T follicular helper cell (primary cell): ENCODE data around the gene RPLP2.
A peak's percentile ranks its signal among the peaks of the same experiment; 100 is the strongest.

Experiments
- DNase-seq: peaks from one replicate; pipeline ENCODE4 v3.0.0-alpha.2; 2020; ENCODE audit warnings: low read depth

RPLP2 gene

GRCh38 chr11:803770-804598 is 5.8 kb upstream of the RPLP2 start:
- no peak for DNase-seq

GRCh38 chr11:804599-804964 is 5.2 kb upstream of the RPLP2 start:
- no peak for DNase-seq

DNA sequence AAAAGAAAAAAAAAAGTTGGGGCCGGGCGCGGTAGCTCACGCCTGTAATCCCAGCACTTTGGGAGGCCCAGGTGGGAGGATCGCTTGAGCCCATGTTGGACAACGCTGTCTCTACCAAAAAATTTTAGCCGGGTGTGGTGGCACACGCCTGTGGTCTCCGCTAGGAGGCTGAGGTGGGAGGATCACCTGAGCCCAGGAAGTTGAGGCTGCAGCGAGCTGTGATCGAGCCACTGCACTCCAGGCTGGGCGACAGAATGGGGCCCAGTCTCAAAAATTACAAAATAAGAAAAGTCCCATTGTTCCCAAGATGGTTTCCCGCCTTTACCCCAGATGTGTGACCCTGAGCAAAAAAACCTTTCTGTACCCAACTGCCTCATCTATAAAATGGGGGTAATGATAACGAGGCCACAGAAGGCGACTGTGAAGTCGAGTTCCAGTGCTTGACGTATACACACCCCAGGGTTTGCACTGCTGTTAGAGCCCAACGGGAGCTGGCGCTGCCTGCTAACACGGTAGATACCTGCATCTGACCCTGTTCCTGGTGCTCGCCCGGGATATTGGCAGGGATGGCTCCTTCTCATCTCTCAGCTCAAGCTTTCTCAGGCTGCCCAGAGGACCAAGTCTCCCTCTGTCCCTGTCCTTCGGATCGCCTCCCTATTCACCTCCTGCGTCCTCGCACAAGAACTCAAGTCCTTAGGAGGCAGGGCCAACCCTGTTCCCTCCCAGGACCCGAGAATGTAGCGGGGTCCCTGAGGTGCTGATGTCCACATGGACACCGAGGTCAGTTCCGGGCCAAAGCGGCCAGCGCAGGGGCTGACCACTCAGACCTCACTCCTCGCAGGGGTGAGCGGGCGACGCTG is 1.1 kb upstream of the RPLP2 start:
- DNase-seq = no peak

DNA sequence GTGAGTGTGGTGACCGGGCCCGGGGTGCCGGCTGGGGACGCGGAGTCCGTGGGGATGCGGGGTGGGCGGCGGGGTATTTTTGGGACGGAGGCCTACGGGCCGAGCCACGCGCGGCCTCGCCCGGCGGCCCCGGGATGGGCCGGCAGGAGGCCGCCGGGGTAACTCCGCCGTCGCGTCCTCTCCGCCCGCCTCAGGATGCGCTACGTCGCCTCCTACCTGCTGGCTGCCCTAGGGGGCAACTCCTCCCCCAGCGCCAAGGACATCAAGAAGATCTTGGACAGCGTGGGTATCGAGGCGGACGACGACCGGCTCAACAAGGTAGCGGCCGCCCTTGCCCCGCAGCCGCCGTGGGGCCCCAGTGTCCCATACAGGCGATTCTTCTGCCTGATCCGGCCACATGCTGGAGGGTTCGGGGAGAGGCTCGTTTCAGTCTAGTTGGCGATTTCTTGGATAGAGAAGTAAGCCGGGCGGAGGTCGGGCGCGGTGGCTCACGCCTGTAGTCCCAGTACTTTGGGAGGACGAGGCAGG is 337 bp downstream of the RPLP2 start:
- DNase-seq = no peak

DNA sequence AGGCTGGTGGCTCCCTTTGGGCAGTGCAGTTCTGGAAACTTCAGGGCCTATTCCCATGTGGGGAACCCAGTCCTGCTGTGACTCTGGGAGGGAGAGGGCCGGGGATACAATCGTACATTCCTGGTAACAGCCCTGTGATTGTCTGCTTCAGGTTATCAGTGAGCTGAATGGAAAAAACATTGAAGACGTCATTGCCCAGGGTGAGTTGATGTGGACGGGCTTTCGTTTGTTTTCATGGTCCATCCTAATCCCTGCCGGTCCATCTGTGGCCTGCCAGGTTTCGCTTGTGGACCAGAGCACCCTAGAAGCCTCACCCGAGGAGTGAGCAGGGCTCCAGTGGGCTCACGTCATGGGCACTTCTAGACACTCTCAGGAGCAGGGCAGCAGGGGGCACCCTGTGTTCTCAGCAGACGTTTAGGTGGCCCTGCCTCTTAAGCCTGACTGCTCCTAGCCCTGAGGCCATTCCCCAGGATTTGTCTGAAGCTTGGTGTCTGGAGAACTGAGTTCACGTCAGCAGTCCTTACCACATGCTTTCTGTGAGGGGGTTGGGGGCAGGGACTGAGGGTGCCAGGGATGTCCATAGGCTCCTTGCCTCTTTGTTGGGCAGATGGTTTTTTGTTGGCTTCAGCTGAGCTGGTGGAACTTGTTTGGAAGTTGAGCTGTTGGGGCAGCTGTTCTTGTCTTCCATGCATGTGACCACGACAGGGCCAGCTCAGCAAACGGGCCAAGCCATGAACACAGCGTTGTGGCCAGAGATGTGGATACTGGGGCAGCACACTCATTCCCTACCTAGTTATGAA is 1.9 kb downstream of the RPLP2 start:
- DNase-seq = no peak

- no peak for DNase-seq
These were observed 2.6 kb downstream of the RPLP2 start for GRCh38 chr11:812390-812789.

DNA sequence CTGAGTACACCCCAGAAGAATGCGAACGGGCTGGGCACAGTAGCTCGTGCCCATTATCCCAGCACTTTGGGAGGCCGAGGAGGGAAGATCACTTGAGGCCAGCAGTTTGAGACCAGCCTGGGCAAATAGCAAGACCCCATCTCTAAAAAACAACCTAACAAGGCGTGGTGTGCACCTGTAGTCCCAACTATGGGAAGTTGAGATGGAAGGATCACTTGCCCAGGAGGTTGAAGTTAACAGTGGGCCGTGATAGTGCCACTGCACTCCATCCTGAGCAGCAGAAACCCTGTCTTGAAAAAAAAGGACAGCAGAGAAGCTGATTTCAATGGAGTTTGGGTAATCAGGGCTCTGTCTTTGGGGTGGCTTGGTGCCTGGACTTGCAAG is 3.3 kb downstream of the RPLP2 start:
- no peak for DNase-seq

- DNase-seq = no peak
These were observed 3.8 kb downstream of the RPLP2 start for GRCh38 chr11:813456-814096.

- DNase-seq = no peak
These were observed 6.1 kb downstream of the RPLP2 start for GRCh38 chr11:815675-816432.

- no peak for DNase-seq
These were observed 6.6 kb downstream of the RPLP2 start for GRCh38 chr11:816433-816779.

GRCh38 chr11:818396-819128 is 8.8 kb downstream of the RPLP2 start, which contains the start of gene PNPLA2:
Gene PNPLA2, plus strand, starts transcription at chr11:818914. Its CDS starts 805 bp downstream, at chr11:819719.
- DNase-seq = no peak

- peak; percentile 88 for DNase-seq
These were observed 9.6 kb downstream of the RPLP2 start for GRCh38 chr11:819129-819931.

DNA sequence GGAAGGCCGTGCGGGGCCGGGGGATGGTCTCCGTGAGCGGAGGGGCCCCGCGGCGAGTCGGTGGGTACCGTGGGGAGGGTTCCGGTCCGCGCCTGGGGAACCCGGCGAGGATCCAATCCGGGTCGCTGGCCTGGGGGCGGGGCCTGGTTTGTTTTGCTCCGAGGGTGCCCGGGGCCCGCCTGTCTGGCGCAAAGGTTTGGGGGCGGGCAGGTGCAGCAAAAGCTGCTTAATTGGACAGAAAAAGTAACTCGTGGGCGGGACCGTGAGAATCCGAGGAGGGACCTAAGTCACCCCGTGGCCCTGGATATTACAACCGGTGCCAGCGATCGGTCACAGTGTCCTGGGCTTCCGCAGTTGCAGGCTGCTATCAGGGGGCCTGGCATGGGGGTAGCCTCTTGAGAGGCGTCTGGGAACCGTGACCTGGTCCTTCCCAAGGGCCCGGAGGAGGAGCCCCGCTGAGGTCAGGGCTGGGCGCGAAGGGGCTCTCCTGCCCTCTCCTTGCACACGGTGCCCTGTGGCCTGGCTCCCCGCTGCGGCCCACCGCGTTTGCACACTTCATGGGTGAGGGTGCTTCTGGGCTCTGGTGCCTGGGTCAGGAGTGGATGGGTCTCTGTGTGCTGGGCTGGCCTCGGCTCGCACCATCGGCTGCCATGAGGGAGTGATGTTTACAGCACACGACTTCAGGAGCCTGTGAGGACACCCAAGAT is 10.3 kb downstream of the RPLP2 start:
- DNase-seq = peak; percentile 93

DNA sequence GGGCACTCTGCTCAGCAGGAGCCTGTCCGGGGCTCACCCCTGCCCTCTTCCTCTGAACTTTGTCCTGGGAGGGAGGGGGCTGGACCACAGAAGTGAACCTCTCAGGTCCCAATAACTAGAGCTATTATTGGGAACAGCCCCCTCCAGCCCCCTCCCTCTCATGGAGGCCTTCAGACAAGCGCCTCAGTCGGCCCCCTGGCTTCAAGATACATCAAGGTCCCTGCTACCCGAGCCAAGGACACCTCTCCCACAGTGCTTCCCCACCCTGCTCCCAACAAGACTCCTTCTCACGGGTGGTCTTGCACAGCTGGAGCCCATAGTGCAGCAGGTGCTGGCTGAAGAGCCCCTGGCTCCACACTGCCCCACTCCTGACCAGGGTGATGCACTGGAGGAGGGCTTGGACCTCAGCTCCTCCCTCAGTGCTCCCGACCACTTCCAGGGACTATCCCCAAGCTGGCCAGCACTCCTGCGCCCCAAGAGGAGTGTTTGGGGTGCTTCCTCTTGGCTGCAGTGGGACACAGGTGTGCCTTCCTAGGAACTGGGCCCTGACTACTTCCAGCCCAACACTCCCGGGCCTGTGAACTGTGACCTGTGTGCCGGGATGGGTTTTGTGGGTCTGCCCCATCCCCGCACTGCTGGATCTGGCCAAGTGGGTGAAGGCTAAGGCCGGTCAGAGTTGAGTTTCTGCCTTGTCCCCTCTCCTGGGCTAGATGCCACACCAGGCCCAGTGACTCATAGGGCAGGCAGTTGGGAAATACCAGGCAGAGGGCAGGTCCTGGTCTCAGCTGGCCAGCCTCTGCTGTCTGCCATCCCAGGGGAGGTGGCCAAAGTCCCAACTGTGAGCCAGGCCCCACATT is 11.1 kb downstream of the RPLP2 start:
- DNase-seq = no peak

DNA sequence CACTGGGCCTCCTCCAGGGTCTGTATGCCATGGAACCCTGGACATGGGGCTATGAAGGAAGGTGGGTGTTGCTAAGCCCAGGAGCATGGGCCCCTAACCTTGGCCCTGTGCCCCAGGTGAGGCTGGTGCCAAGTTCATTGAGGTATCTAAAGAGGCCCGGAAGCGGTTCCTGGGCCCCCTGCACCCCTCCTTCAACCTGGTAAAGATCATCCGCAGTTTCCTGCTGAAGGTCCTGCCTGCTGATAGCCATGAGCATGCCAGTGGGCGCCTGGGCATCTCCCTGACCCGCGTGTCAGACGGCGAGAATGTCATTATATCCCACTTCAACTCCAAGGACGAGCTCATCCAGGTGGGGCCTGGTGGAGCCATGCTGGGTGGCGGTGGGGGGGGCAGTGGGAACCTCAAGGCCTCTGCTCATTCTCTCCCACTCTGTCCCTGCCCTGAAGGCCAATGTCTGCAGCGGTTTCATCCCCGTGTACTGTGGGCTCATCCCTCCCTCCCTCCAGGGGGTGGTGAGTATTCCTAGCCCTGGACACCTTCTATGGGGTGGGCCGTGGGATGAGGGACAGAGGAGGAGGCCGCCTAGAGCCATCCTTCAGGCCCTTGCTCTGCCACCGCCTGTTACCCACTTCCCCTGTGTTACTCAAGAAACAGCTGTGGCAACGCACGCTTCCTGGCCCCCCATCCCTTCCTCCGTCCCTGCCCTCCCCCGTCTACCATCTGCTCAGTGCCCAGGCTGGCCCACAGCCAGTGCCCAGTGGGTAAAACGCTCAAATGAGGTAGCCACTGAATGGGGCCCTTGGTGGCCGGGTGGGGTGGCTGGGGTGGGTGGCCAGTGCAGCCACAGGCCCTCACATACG is 12.0 kb downstream of the RPLP2 start:
- no peak for DNase-seq

DNA sequence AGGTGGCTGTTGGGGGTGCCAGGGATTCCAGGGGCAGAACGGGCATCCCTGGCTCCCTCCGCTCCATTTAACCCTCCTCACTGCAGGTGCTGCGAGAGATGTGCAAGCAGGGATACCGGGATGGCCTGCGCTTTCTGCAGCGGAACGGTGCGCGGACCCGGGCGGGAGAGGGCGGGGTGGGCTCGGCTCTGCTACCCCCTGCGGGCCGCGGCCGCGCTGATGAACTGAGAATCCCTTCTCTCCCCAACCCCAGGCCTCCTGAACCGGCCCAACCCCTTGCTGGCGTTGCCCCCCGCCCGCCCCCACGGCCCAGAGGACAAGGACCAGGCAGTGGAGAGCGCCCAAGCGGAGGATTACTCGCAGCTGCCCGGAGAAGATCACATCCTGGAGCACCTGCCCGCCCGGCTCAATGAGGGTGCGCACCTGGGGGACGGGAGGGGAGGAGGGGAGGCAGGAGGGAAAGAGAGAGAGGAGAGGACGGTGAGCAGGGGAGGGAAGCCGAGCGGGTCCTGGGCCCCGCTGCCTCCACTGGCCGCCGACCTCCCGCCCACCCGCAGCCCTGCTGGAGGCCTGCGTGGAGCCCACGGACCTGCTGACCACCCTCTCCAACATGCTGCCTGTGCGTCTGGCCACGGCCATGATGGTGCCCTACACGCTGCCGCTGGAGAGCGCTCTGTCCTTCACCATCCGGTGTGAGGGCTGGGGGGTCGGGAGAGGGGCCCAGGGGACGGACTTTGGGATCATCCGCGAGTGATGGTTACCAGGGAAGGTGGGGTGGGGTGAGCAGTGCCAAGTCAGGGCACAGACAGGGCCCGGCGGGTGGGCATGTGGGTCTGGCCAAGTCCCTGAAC is 13.9 kb downstream of the RPLP2 start:
- DNase-seq = no peak
